NCI-H2107 treated with DMSO at 0.1 percent for 48 hours (cell line): Measurements from ENCODE around the gene ACD.

Experiments
- DNase-seq: peaks from one replicate; lab custom pipeline; 2025; ENCODE audit not compliant: unreplicated experiment; lab: John Stamatoyannopoulos, UW

Gene ACD

GRCh38 chr16:67676516-67676915 is 16.5 kb upstream of the ACD start:
- no peak for DNase-seq

DNA sequence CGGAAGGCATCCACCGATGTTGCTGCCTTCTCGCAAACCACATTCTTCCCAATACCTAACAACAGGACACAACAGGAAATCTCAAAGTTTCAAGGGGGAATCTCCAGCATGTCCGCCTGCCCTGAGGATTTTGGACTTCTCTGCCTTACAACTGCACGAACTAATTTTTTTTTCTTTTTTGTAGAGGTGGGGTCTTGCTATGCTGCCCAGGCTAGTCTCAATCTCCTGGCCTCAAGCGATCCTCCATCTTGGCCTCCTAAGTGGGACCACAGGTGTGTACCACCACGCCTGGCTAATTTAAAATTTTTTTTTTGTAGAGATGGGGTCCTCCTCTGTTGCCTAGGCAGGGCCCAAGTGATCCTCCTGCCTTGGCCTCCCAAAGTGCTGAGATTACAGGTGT is 15.9 kb upstream of the ACD start:
- no peak for DNase-seq

DNA sequence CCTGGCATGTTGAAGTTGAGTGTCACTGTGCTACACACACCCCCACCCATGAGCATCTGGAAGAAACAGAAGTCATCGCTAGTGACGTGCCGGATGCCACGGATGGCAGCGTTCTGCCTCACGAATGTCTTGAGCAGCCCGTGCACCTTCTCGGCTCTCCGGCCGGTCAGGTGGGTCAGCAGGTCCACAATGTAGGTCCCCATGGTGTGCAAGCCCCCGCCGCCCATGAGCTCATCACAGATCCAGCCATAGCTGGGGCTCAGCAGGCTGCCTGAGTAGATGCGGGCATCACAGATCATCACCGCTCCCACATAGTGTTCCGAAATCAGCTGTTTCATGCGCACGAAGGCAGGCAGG is 15.5 kb upstream of the ACD start:
- no peak for DNase-seq

DNA sequence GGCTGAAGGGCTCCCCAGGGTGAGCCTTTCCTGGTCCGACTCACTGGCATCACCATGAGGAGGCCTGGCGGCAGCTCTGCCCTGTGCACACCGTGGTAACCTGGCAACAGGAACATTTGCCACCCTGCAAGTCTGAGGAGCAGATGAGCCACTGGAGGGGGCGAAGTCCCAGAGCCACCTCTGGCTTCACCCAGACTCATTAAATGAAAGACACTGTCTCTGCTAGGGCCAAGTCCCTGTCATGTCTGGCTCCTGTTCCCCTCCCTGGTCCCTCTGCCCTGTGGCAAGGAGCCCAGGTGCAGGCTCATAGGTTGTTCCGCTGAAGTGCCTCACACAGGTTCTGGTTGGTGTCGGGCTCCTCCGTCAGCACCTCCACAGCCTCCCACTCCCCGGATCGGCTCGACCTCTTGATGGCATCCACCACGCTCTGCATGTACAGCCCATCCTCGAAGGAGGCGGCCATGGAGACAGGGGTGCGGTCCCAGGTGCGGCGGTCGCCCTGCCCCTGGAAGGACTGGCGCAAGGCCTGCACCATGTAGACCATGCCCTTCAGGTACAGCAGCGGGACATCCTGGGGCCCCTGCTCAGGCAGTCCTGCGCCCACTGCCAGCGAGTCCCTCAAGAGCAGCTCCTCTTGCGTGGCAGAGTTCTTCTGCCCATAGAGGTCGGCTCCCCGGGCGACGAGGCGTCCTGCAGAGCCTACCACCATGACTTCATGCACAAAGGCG is 15.0 kb upstream of the ACD start:
- no peak for DNase-seq

- DNase-seq = peak; percentile 27
Measured at GRCh38 chr16:67673712-67674580, 13.9 kb upstream of the ACD start.

DNA sequence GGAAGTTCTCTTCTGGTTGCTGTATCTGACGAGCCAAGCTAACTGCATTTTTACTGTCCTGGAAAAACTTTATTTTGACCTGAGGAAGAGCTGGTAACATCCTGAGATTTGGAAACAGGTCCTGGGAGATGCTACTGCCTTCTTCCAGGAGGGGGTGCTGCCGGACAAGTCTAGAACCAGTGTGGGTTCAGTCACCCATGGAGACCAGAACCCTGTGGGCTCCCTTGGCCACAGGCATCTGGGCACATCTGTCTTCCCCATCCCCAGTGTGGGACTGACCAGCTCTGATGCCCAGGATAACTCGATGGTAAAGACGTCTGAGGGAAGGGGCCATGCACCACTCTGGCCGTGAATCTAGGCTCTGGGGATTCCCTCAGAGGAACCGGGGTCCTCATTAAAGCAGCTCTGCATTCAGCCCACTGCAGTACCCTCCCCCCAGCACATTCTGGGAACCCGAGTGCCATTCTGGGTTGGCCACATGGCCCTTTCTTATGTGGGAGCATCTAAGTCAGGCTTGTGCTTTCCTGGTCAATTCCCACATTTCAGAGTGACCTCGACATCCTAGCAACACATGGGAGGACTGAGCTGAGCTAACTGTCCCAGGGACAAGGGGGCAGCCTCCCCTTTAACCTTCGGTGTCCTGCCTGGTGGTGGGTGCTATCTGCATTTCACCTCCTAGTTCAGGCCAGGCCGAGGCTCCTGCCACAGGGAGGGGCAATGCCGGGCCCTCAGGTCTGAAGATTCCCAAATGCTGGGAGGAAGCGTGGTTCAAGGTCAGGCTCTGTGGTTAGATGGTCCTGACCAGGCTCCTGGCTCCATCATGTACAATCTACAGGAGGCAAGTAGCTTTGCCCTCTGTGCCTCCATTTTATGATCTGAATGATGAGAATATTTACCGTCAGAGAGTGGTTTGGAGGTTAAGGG is 12.9 kb upstream of the ACD start:
- DNase-seq = no peak

DNA sequence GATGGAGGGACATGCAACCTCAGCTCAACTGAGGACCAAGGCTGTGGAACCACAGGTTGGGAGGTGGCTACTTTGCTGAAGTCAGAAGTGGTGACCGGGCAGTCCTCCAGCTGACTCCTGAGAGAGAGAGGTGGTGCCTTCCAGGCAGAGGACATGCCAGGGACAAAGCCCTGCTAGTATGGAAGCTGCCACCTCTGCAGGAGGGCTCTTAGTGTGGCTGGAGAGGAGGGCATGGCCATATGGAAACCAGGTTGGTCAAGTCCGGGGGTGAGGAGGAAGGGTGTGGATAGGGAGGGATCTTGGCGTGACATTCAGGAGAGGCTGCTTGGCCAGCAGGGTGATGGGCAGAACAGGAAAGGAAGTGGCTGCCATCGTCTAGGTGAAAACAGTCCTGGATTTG is 12.2 kb upstream of the ACD start:
- DNase-seq = no peak

DNA sequence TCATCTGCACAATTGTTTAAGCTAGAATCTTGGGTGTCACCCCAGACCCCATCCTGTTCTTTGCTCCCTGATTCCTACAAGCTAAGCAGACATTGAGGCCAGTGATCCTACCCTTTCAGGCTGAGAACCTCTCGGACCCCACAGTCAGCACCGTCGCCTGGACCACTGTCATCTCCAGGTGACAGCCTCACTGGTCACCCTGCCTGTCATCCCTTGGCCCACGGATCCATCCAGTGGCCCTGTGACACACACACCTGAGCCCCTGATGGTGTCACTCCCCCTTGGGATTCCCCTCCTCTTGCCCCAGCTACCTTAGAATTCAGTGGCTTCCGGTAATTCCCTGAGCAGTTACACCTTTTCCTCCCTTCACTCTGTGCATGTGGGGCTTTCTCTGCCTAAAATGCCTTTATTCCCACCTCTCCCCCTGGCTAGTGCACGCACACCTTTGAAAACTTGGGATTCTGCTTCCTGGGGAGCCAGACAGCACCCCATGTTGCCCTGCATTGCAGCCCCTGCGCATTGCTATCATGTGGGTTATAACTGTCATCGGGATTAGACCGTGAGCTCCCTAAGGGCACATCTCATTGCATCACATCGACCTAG is 9.5 kb upstream of the ACD start:
- no peak for DNase-seq

GRCh38 chr16:67668495-67669157 is 8.6 kb upstream of the ACD start:
- no peak for DNase-seq

- peak; percentile 92 for DNase-seq
Measured at GRCh38 chr16:67667817-67668494, 7.9 kb upstream of the ACD start.

DNA sequence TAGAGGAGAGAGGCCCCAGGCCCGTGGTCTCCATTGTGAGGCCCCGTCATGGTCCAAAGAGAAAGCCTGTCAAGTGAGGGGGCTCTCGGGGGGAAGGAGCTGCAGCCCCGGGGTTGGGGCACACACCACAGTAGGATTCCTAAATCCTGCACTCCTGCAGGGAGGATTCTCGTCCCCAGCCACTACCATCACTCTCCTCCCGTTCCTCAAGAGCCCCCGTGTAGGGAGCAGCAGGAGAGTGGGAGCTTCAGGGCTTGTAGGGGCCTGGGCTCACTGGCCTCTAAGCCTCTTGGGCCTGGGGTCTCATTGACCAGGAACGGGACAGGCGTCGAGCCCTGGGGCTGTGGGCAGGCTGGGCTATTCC is 7.4 kb upstream of the ACD start:
- DNase-seq = no peak

- DNase-seq = peak; percentile 40
Measured at GRCh38 chr16:67666559-67667452, 6.7 kb upstream of the ACD start, which contains the start of the genes C16orf86 and ENKD1. C16orf86 (plus strand) TSS chr16:67666814; CDS start chr16:67666971, 157 bp downstream. ENKD1 (minus strand) TSS chr16:67666750; CDS start chr16:67666442, 308 bp downstream.

DNA sequence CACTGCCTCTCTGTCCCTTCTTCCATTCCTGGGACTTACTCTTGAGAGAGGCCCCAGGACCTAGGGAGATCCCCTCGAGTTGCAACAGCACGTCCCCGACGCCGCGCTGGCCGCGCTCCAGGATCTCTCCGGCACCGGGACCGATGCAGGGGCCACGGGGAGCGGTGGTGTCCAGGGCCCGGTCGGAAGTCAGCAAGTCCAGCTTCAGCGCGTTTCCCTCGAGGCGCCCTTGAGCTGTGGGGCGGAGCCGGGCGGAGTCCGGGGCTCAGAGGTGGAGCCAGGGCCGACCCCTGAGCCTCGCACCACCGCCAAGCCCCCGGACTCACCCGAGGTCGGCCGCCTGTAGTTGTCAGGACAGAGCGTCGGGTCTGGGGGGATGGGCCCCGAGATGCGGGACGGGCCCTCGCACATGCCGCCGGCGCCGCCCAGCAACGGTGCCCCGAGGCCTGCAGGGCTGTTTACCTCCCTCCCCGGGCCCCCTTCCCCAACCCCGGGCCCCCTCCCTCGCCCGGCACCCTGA is 6.0 kb upstream of the ACD start:
- no peak for DNase-seq

DNA sequence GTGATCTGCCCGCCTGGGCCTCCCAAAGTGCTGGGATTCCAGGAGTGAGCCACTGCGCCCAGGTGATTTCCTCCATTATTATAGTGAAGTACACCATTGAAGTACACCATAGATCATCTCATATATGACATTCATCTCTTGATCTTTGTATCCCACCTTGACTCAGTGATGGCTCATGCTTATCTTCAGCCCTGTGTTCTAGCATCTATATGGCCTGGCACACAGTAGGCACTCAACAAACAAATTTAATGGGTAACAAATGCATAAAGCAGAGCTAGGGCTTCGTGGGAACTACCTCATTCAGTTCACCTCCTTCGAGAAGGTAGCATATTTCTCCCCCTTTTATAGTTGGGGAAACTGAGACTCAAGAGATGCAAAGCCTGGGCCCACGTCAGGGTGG is 5.5 kb upstream of the ACD start:
- DNase-seq = no peak

DNA sequence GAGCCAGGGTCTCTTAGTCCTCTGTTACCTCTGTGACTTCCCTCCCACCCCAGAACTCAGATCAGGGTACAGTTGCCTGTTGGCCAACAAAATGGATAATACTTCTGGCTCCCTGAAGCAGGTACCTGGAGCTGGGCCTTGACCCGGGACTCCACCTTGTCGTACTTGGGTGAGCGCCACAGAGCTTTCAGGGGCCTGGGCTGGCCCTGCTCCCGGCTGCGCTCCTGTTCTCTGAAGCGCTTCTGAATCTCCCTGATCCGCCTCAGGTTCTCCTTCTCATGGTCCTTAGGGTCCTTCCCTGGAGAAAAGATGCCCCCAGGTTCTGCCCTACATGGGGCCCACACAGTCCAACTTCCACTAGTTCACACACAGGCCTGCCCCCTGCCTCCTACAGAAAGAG is 4.8 kb upstream of the ACD start:
- no peak for DNase-seq

DNA sequence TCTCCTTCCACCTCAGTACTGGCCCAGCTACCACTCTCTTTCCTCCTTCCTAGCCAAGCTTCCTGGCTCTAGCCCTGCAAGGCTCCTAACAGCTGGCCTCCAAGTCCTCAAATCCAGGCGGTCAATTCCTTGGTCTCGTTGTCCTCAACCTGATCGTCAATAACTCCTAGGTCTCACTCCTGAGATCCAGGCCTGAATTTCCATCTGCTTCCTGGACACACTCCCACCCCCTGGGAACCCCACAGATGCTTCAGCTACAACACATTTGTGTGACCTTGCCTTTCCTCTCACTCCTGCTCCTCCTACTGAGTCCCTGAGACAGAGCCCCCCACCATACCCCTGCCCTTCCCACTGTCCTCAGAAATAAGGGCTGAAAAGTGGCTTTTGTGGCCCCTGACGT is 4.2 kb upstream of the ACD start:
- no peak for DNase-seq

DNA sequence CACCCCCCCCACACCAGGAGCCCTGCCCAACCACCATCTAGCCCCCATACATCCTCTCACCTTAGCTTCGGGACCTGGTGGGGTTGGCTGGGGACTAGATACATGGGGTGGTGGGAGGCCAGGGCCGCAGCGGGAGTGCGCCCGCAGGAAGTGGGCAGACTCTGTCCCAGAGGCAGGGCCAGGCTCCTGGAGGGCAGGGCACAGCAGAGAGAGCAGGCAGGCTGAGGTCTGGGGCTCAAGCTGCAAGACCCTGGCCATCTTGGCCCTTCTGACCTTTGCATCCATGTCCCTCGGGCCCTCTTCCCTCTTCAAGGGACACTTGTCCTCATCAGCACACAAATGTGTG is 3.8 kb upstream of the ACD start:
- no peak for DNase-seq

DNA sequence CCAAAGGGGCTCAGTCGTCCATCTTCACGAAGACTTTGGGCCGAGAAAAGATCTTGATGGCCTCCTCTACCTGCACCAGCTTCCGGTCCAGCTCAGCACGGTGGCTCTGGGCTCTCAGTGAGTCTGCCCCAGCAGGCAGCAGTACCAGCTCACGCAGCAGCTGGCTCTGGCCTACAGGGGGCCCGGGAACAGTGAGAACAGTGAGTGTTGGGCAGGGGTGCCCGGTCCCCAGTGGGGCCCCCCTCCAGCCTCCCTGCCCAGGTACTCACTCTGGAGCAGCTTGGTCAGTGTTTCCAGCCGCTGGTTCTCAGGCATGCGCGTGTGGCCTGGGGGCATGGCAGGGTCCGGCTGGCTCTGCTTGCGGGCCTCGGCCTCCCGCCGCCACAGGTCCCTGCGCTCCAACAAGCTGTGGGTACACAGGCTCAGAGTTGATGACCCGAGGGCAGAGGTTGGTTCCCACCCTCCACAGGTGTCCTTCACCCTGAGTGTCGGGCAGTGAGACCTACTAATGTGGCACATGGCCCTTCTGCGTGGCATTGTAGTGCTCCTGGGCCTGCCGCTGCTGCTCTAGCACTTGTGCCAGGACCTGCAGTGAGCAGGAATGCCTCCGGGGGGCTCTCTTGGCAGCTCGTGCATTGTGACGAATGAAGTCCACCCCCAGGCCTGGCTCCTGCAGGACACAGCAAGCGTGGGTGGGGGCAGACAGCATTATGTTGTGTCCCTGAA is 3.3 kb upstream of the ACD start:
- no peak for DNase-seq
